GM12801 (cell line): ENCODE data around the gene ARMC9.

Source experiments
- TF ChIP-seq, protein P1 (sequence below): IDR thresholded peaks from one replicate; pipeline ENCODE4 v1.5.1; 2011; ENCODE audit warnings: control low read depth; ENCODE audit not compliant: insufficient read length; ENCODE audit errors: extremely low read depth

ARMC9 gene

DNA sequence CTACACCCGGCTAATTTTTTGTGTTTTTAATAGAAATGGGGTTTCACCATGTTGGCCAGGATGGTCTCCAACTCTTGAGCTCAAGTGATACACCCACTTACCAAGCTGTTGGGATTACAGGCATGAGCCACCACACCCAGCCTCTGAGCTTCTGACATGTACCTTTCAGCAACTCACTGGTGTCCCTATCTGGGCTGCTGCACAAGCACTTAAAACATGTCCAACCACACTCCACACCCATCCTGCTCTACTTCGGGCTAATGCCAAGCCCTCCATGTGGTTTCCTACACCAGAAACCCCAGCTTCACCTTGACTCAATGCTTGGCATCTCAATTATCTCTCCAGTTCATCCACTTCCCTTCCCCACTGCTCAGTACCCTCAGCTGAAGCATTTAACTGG is 22.4 kb upstream of the ARMC9 start:
- TF ChIP-seq, protein P1, sequence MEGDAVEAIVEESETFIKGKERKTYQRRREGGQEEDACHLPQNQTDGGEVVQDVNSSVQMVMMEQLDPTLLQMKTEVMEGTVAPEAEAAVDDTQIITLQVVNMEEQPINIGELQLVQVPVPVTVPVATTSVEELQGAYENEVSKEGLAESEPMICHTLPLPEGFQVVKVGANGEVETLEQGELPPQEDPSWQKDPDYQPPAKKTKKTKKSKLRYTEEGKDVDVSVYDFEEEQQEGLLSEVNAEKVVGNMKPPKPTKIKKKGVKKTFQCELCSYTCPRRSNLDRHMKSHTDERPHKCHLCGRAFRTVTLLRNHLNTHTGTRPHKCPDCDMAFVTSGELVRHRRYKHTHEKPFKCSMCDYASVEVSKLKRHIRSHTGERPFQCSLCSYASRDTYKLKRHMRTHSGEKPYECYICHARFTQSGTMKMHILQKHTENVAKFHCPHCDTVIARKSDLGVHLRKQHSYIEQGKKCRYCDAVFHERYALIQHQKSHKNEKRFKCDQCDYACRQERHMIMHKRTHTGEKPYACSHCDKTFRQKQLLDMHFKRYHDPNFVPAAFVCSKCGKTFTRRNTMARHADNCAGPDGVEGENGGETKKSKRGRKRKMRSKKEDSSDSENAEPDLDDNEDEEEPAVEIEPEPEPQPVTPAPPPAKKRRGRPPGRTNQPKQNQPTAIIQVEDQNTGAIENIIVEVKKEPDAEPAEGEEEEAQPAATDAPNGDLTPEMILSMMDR, result no peak

DNA sequence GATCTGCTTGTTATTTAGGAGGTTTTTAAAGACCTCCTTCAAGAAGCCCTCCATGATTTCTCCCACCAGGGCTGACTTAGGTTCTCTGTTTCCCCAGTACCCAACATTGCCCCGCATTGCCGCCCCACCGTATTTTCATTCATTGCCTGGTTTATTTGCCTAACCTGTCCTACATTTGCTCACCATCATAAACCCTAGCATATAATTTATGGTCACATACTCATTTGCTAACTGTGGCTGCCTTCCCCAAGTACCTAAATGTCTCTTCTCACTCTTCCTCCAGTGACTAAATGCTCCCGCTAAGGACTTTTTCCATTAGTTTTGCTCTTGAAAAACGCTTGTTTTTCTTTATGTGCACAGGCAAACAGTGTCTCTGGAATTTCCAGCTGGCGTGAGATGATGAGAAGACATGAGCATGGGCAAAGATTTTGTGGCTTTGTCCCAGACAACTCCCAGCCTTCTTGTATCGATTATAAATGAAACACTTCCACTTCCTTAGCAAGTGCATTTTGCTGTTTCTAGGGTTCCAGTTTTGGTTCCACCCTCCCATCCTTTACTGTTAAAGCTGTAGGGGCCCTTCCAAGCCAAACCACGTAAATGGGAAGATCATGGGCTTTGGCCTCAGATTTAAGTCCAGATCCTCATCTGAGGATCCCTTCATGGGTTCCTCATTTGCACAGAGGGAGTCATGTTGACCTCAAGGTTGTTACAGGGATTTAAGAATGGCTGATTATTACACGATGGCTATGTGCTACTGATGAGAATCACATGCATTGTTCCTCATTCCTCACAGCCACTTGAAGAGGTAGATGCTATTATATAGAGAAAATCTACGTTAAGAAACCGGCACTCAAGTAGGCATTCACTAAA is 21.0 kb upstream of the ARMC9 start:
- TF ChIP-seq, protein P1, result no peak

DNA sequence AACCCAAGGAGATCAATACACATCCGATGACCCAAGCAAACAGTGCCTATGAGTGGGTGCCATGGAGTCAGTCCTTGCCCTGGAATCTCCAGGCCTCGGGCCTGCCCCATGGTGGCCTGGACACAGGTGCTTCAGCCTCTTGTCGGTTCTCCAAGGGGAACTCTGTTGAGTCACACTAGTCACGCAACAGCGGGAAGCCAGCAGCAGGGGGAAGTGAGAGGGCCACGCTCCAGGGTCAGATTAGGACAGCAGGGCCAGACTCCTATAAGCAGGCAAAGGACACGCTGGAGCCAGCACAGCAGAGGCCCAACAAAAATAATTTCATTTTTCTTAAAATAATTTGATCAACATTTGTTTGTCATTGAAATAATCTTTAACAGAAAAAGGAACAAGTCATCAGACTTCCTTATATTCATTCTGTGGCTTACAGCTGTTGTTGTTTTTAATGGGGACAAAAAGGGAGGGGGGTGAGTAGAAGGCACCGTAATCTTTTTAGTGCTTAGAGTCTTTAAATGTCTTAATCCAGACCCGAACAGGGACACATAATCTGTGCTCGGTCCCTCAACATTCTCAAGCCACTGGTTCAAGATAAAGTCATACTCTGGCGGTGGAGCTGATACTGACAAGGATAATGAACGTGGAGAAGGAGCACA is 16.4 kb upstream of the ARMC9 start:
- TF ChIP-seq, protein P1, result no peak

DNA sequence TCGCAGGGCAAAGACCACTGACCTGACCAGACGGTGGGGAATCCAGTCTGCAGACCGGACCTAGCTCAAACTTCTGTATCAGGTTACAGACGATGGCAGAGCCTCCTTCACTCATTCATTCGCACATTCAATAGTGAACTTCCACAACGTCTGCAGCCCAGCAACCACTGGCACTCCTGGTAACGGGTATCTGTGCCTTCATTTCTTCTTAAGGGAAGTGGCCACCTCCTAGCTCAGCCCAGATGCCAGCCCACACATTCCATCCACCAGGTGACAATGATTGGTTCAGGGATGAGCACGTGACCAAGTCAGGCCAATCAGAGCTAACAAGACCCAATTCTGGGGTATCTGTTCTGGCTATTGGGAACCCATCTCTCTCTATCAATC is 15.9 kb upstream of the ARMC9 start:
- TF ChIP-seq, protein P1, result no peak

DNA sequence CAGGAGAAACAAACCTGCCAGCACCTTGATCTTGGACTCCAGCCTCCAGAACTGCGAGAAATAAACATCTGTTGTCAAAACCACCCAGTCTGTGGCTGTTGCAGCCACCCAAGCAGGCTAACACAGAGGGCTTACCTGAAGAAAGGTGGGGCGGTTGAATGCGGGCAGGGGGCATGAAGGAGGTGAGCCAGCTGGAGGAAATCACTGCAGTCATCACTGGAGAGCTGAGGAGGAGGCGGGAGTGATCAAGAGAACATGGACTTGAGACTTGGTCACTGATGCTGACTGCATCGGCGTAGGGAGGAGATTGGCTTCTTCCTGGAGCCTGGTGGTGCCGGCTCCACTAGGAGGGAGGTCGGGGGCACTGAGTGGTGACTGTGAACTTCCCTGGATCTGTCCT is 14.6 kb upstream of the ARMC9 start:
- TF ChIP-seq, protein P1, result no peak

DNA sequence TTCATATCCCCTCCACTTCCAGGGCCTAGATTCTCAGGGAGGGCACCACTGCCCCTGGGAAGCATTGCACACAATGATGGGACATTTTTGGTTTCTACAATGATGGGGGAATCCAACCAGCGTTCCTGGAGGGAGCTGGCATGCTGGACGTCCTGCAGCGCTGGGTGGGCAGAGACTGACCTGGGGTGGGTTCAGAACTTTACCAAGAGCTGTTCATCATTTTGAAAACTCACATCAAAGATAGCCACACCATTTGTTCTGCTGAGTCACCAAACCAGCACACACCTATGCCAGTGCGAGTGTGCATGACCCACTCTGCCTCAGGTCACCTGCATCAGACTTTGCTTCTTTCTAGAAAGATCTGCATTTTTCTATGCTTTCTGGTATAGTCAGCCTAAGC is 14.1 kb upstream of the ARMC9 start:
- TF ChIP-seq, protein P1, result no peak

DNA sequence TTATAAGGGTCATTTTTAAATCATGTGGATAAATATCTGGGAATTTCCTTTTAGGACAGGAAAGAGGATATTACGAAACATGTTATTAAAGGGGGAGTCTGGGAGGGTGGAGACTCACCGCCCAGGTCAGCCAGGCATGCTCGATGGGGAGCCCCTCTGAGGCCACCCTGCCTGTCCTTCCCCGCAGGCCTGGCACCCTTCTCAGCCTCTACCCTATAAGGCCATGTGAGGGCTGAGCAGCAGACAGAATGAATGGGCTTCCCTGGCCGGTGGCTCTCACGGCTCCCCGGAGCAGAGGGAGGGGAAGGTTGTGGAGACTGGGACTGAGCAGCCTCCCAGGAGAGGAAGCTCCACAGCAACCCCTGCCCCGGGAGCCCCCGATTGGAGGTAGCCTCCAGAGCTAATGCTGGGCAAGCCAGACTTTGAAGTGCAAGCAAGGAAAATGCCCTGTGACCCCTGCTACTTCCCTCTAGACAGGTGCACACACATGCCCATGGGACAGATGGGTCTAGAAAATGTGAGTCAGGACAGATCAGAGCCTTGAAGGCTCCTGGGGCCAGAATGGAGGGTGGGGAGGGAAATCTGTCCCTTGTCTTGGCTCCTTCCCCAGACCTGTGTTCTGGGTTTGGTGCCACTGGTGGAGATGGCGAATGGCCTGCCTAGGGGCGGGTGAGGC is 13.2 kb upstream of the ARMC9 start:
- TF ChIP-seq, protein P1, result no peak
